GM12878 (cell line): ENCODE results near the gene RRAGD. TPM values are rescaled to one million over a fixed set of nuclear protein-coding genes. Genes with fewer than 3 reads are reported as not detected.

ENCODE experiments used
- ATAC-seq: fragments of 200-7000 bp; cut with Tn5 transposase; 3 replicates; pipeline ENCODE4 v1.9.1; 2020; ENCODE audit warnings: mild to moderate bottlenecking, moderate library complexity
- BruUV-seq: library from RNA; stranded (reverse); fragments of 400-500 nt; replicated peaks from 2 replicates; lab custom pipeline; 2021; lab: Mats Ljungman, UMichigan
- CTCF ChIA-PET: fragments of 300-600 bp; sonication (Branson Sonifier 250); formaldehyde crosslinking; extraction: SDS; loops from one replicate; lab custom pipeline; 2021; ENCODE audit warnings: inconsistent platforms; lab: Yijun Ruan, JAX
- POLR2A ChIA-PET: fragments of 350-600 bp; formaldehyde crosslinking; extraction: SDS; loops from one replicate; lab custom pipeline; 2021; ENCODE audit warnings: inconsistent platforms; lab: Charles Lee
- RAD21 ChIA-PET: fragments of 300-600 bp; sonication (Branson Sonifier 250); formaldehyde crosslinking; loops from one replicate; lab custom pipeline; 2023; ENCODE audit warnings: antibody characterized with exemption; ENCODE audit not compliant: unreplicated experiment; lab: Charles Lee
- SMC1A ChIA-PET: fragments of 300-600 bp; sonication (Branson Sonifier 250); formaldehyde crosslinking; loops from one replicate; lab custom pipeline; 2023; ENCODE audit not compliant: unreplicated experiment, uncharacterized antibody; lab: Charles Lee
- DNase-seq: peaks from one replicate; pipeline ENCODE4 v3.0.0-alpha.2; 2011; ENCODE audit warnings: low read depth, low spot score
- FAIRE-seq: peaks from 3 replicates; lab custom pipeline; 2011; peaks lifted over from hg19 to GRCh38; lab: Jason Lieb, UNC
- H2AFZ ChIP-seq: 2 replicates; pipeline ENCODE4 v1.6.0; 2011; ENCODE audit warnings: low read depth, low read length, control low read depth; ENCODE audit not compliant: control insufficient read depth
- H3K27ac ChIP-seq: 2 replicates; pipeline ENCODE4 v1.5.1; 2011; ENCODE audit warnings: control low read depth; ENCODE audit not compliant: control insufficient read depth, insufficient read depth
- H3K27me3 ChIP-seq, 2 experiments: replicated peaks in 1 of 2; 2 replicates each; pipeline versions ENCODE4 v1.6.0 to v1.6.1; 2011; ENCODE audit warnings: low read length in 1 of 2; ENCODE audit not compliant: control insufficient read depth in 2 of 2, insufficient read depth in 2 of 2
- H3K36me3 ChIP-seq, 2 experiments: 2 replicates each; pipeline ENCODE4 v1.5.1; 2011; ENCODE audit warnings: low read length in 1 of 2; ENCODE audit not compliant: control insufficient read depth in 2 of 2, insufficient read depth in 2 of 2
- H3K4me1 ChIP-seq: 2 replicates; pipeline ENCODE4 v1.6.1; 2011; ENCODE audit warnings: mild to moderate bottlenecking, low read length, moderate library complexity, mixed read lengths; ENCODE audit not compliant: control insufficient read depth, insufficient read depth
- H3K4me2 ChIP-seq: 2 replicates; pipeline ENCODE4 v1.6.0; 2011; ENCODE audit warnings: control low read depth; ENCODE audit not compliant: control insufficient read depth, insufficient read depth
- H3K4me3 ChIP-seq: fragments of 200-600 bp; sonication (generic); 2 replicates; pipeline ENCODE4 v1.5.1; 2016
- H3K79me2 ChIP-seq: 2 replicates; pipeline ENCODE4 v1.6.0; 2011; ENCODE audit warnings: low read length; ENCODE audit not compliant: control insufficient read depth, insufficient read depth
- H3K9ac ChIP-seq: 2 replicates; pipeline ENCODE4 v1.8.0; 2011; ENCODE audit warnings: low read length, control low read depth, mixed read lengths; ENCODE audit not compliant: control insufficient read depth, insufficient read depth
- H3K9me3 ChIP-seq: replicated peaks from 3 replicates; pipeline ENCODE4 v1.5.1; 2011; ENCODE audit warnings: mild to moderate bottlenecking, low read length; ENCODE audit not compliant: control insufficient read depth, insufficient read depth
- H4K20me1 ChIP-seq: 2 replicates; pipeline ENCODE4 v1.6.0; 2011; ENCODE audit not compliant: control insufficient read depth, insufficient read depth
- SRF ChIP-seq, 2 experiments: IDR thresholded peaks; 2 replicates each; pipeline ENCODE4 v1.6.1; 2011; ENCODE audit warnings: low read depth in 2 of 2, low read length in 2 of 2, mild to moderate bottlenecking in 1 of 2, moderate library complexity in 1 of 2
- WGBS: methylation state at CpG from one replicate; pipeline ENCODE4 v1.1.6; 2016; ENCODE audit warnings: low lambda C conversion rate; ENCODE audit not compliant: insufficient replicate concordance, insufficient coverage; ENCODE audit errors: missing lambda C conversion rate; 5-methylcytosine and 5-hydroxymethylcytosine counted together
- in situ Hi-C: fragments of 300-500 bp; cut with MboI; formaldehyde crosslinking; loops from 9 replicates; pipeline ENCODE4 v1.14.3; 2018; ENCODE audit warnings: mixed read lengths
- intact Hi-C: fragments of 100-400 bp; cut with micrococcal nuclease; formaldehyde crosslinking; loops from one replicate; pipeline ENCODE4 v1.14.2; 2022; ENCODE audit not compliant: unreplicated experiment
- polyA plus RNA-seq, 11 experiments: library from polyadenylated mRNA; depleted of rRNA in 4 of 11; unstranded in 6 of 11; stranded (reverse) in 5 of 11; fragments of >200 nt; fragmentation: Nextera tagmentation in 4 of 11; fragmentation: Illumina TruSeq in 1 of 11; extraction: Ambion mirVana in 4 of 11; extraction: Trizol in 1 of 11; gene quantifications; 1 replicate in 1 of 11; 2 replicates in 10 of 11; pipeline versions ENCODE4 v1.2.1 to v1.2.3, GENCODE V29; 2011 to 2016; ENCODE audit warnings: inconsistent platforms in 2 of 11, missing spikeins in 2 of 11, low read depth in 1 of 11
- total RNA-seq, 4 experiments: library from RNA; depleted of rRNA in 3 of 4; stranded (reverse); fragments of >200 nt in 3 of 4; fragmentation: Illumina TruSeq in 1 of 4; extraction: Trizol in 1 of 4; gene quantifications; 2 replicates each; pipeline versions ENCODE4 v1.2.1 to v1.2.3, GENCODE V29; 2013 to 2021
- TF ChIP-seq, protein P1 (sequence below): IDR thresholded peaks from 2 replicates; pipeline ENCODE4 v1.6.1; 2012; ENCODE audit warnings: improper control_type of control experiment, low read depth, low read length; ENCODE audit not compliant: insufficient replicate concordance

The RRAGD gene
- total and polyA plus RNA-seq, 10 of the 15 experiments (the other 5 are each of a cell fraction or from before 2014, with no cell fraction given), result 4.6 to 17.4 (median 8.5) TPM

DNA sequence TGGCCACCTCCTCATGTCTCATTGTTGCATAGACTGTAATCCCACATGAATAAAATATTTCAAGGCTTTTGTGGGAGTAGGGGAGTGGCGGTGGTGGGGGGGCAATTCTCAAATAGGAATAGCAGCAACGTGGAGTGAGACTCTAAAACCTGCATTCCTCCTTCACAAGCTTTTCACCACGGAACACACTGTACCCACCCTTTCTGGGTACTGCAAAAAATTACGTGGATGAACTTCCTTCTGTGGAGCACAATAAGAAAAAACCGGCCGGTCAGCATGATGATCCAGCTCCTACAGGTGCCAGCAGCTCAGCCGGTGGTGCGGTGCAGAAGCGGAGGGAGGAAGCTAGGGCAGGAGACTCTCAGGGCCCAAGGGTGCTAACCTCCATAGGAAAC, 930 bp upstream of the RRAGD start:
- no TSS peak for BruUV-seq
- in situ Hi-C loops (no loop called here), intact Hi-C loops (no loop called here)
- CTCF ChIA-PET, result interaction anchor here (1.0 to 1.5 kb wide), 4 partner anchors 9 to 46 kb away, joined by 3 to 4 read pairs (median 3); no protein-coding TSS in a partner anchor
- peak overlapping the region; percentile 53 for H3K4me2 ChIP-seq
- TF ChIP-seq, protein P1, sequence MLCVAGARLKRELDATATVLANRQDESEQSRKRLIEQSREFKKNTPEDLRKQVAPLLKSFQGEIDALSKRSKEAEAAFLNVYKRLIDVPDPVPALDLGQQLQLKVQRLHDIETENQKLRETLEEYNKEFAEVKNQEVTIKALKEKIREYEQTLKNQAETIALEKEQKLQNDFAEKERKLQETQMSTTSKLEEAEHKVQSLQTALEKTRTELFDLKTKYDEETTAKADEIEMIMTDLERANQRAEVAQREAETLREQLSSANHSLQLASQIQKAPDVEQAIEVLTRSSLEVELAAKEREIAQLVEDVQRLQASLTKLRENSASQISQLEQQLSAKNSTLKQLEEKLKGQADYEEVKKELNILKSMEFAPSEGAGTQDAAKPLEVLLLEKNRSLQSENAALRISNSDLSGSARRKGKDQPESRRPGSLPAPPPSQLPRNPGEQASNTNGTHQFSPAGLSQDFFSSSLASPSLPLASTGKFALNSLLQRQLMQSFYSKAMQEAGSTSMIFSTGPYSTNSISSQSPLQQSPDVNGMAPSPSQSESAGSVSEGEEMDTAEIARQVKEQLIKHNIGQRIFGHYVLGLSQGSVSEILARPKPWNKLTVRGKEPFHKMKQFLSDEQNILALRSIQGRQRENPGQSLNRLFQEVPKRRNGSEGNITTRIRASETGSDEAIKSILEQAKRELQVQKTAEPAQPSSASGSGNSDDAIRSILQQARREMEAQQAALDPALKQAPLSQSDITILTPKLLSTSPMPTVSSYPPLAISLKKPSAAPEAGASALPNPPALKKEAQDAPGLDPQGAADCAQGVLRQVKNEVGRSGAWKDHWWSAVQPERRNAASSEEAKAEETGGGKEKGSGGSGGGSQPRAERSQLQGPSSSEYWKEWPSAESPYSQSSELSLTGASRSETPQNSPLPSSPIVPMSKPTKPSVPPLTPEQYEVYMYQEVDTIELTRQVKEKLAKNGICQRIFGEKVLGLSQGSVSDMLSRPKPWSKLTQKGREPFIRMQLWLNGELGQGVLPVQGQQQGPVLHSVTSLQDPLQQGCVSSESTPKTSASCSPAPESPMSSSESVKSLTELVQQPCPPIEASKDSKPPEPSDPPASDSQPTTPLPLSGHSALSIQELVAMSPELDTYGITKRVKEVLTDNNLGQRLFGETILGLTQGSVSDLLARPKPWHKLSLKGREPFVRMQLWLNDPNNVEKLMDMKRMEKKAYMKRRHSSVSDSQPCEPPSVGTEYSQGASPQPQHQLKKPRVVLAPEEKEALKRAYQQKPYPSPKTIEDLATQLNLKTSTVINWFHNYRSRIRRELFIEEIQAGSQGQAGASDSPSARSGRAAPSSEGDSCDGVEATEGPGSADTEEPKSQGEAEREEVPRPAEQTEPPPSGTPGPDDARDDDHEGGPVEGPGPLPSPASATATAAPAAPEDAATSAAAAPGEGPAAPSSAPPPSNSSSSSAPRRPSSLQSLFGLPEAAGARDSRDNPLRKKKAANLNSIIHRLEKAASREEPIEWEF, result no peak
- no peak for TF ChIP-seq SRF (IDR thresholded peaks at IDR 0.05; ENCODE audit: low read depth in 2 of 2, low read length in 2 of 2)
- TF ChIP-seq, all 136 proteins: peak for 0
- DNase-seq (no peak), ATAC-seq (no peak), FAIRE-seq (no peak)
- ChIA-PET POLR2A (no interaction called here), RAD21 (no interaction called here), SMC1A (interaction anchor here (1.2 to 1.3 kb wide), 2 partner anchors 11 to 41 kb away, joined by 3 read pairs; no protein-coding TSS in a partner anchor)
- Histone ChIP-seq H3K36me3 (no peaks in the 10 kb centered on the region), H3K4me3 (peak overlapping the region; percentile 82), H3K79me2 (peaks cover 35% of the 10 kb centered on the region), H3K27me3 (no peaks in the 10 kb centered on the region; a peak in 1 of 4 replicates), H2AFZ (peak overlapping the region; percentile 92), H3K27ac (no peak overlapping the region), H3K9me3 (no peaks in the 10 kb centered on the region), H4K20me1 (no peaks in the 10 kb centered on the region), H3K9ac (peak overlapping the region; percentile 71), H3K4me1 (peaks cover 3% of the 10 kb centered on the region; the same call in 1 of the 2 replicates)
- 14% methylated on average over 9 of the region's 9 CpGs for WGBS
